WTC11 (cell line): ENCODE results near the gene ASIC1. TPM values are rescaled to one million over a fixed set of nuclear protein-coding genes. Genes with fewer than 3 reads are reported as not detected.

Experiments
- ATF1 ChIP-seq: sonication (generic); formaldehyde crosslinking; IDR thresholded peaks from 2 replicates; pipeline ENCODE4 v1.8.1; 2023; ENCODE audit warnings: mild to moderate bottlenecking, moderate library complexity, missing genetic modification reagents
- CREB1 ChIP-seq: sonication (generic); formaldehyde crosslinking; IDR thresholded peaks from 2 replicates; pipeline ENCODE4 v1.8.0; 2023; ENCODE audit warnings: mild to moderate bottlenecking, missing genetic modification reagents
- CREM ChIP-seq: sonication (generic); formaldehyde crosslinking; IDR thresholded peaks from 2 replicates; pipeline ENCODE4 v1.8.1; 2022; ENCODE audit warnings: mild to moderate bottlenecking, missing genetic modification reagents, moderate library complexity
- ERG ChIP-seq: fragments of 250-450 bp; sonication (Bioruptor Pico); IDR thresholded peaks from 2 replicates; pipeline ENCODE4 v1.8.0; 2021; ENCODE audit warnings: mild to moderate bottlenecking
- ESRRA ChIP-seq: sonication (generic); formaldehyde crosslinking; IDR thresholded peaks from 2 replicates; pipeline ENCODE4 v1.8.1; 2022; ENCODE audit warnings: mild to moderate bottlenecking, missing genetic modification reagents, borderline replicate concordance
- FOXK1 ChIP-seq: sonication (generic); formaldehyde crosslinking; IDR thresholded peaks from 2 replicates; pipeline ENCODE4 v1.8.0; 2022; ENCODE audit warnings: mild to moderate bottlenecking, moderate library complexity, missing genetic modification reagents
- FOXP4 ChIP-seq: sonication (generic); formaldehyde crosslinking; IDR thresholded peaks from 2 replicates; pipeline ENCODE4 v1.8.0; 2022; ENCODE audit warnings: mild to moderate bottlenecking, missing genetic modification reagents
- GABPB1 ChIP-seq: sonication (generic); formaldehyde crosslinking; IDR thresholded peaks from 2 replicates; pipeline ENCODE4 v1.8.1; 2023; ENCODE audit warnings: mild to moderate bottlenecking, missing genetic modification reagents
- GTF2I ChIP-seq: fragments of 250-450 bp; sonication (Bioruptor Pico); conservative IDR thresholded peaks from 2 replicates; pipeline ENCODE4 v1.4.0; 2021; ENCODE audit warnings: mild to moderate bottlenecking
- HMGXB4 ChIP-seq: sonication (generic); formaldehyde crosslinking; IDR thresholded peaks from 2 replicates; pipeline ENCODE4 v1.8.1; 2023; ENCODE audit warnings: mild to moderate bottlenecking, moderate library complexity, missing genetic modification reagents
- IRF1 ChIP-seq: sonication (generic); formaldehyde crosslinking; IDR thresholded peaks from 2 replicates; pipeline ENCODE4 v1.8.0; 2023; ENCODE audit warnings: missing genetic modification reagents
- MAX ChIP-seq: sonication (generic); formaldehyde crosslinking; IDR thresholded peaks from 2 replicates; pipeline ENCODE4 v1.8.0; 2022; ENCODE audit warnings: mild to moderate bottlenecking, missing genetic modification reagents
- MLX ChIP-seq: sonication (generic); formaldehyde crosslinking; IDR thresholded peaks from 2 replicates; pipeline ENCODE4 v1.8.1; 2023; ENCODE audit warnings: mild to moderate bottlenecking, missing genetic modification reagents, moderate library complexity
- MYBL2 ChIP-seq: sonication (generic); formaldehyde crosslinking; IDR thresholded peaks from 2 replicates; pipeline ENCODE4 v1.8.1; 2023; ENCODE audit warnings: mild to moderate bottlenecking, moderate library complexity, missing genetic modification reagents
- NFATC4 ChIP-seq: fragments of 250-450 bp; sonication (Bioruptor Pico); IDR thresholded peaks from 2 replicates; pipeline ENCODE4 v1.9.0; 2021; ENCODE audit warnings: mild to moderate bottlenecking
- PRRX2 ChIP-seq: fragments of 250-450 bp; sonication (Bioruptor Pico); IDR thresholded peaks from 2 replicates; pipeline ENCODE4 v1.8.0; 2021; ENCODE audit warnings: mild to moderate bottlenecking
- RORB ChIP-seq: fragments of 250-450 bp; sonication (Bioruptor Pico); IDR thresholded peaks from 2 replicates; pipeline ENCODE4 v1.9.0; 2021; ENCODE audit warnings: mild to moderate bottlenecking
- SMAD4 ChIP-seq: sonication (generic); formaldehyde crosslinking; IDR thresholded peaks from 2 replicates; pipeline ENCODE4 v1.8.0; 2022; ENCODE audit warnings: mild to moderate bottlenecking, missing genetic modification reagents
- SP1 ChIP-seq: sonication (generic); formaldehyde crosslinking; conservative IDR thresholded peaks from 2 replicates; pipeline ENCODE4 v1.8.1; 2022; ENCODE audit warnings: missing genetic modification reagents
- TCF7 ChIP-seq: sonication (generic); formaldehyde crosslinking; IDR thresholded peaks from 2 replicates; pipeline ENCODE4 v1.8.0; 2022; ENCODE audit warnings: mild to moderate bottlenecking, low read depth, missing genetic modification reagents, moderate library complexity
- TEAD1 ChIP-seq: sonication (generic); formaldehyde crosslinking; IDR thresholded peaks from 2 replicates; pipeline ENCODE4 v1.8.0; 2022; ENCODE audit warnings: mild to moderate bottlenecking, missing genetic modification reagents
- TEAD4 ChIP-seq: sonication (generic); formaldehyde crosslinking; IDR thresholded peaks from 2 replicates; pipeline ENCODE4 v1.8.0; 2022; ENCODE audit warnings: mild to moderate bottlenecking, missing genetic modification reagents
- USF2 ChIP-seq: sonication (generic); formaldehyde crosslinking; IDR thresholded peaks from 2 replicates; pipeline ENCODE4 v1.8.1; 2023; ENCODE audit warnings: mild to moderate bottlenecking, missing genetic modification reagents, moderate library complexity
- ZNF138 ChIP-seq: sonication (generic); formaldehyde crosslinking; conservative IDR thresholded peaks from 2 replicates; pipeline ENCODE4 v1.8.1; 2022; ENCODE audit warnings: mild to moderate bottlenecking, moderate library complexity, missing genetic modification reagents
- ZNF317 ChIP-seq: sonication (generic); formaldehyde crosslinking; IDR thresholded peaks from 2 replicates; pipeline ENCODE4 v1.8.1; 2023; ENCODE audit warnings: low read depth, mild to moderate bottlenecking, moderate library complexity, missing genetic modification reagents, borderline replicate concordance
- ZNF416 ChIP-seq: fragments of 250-450 bp; sonication (Bioruptor Pico); IDR thresholded peaks from 2 replicates; pipeline ENCODE4 v1.9.0; 2021; ENCODE audit warnings: mild to moderate bottlenecking, inconsistent platforms
- ZNF512 ChIP-seq: sonication (generic); formaldehyde crosslinking; IDR thresholded peaks from 2 replicates; pipeline ENCODE4 v1.8.1; 2022; ENCODE audit warnings: missing genetic modification reagents, borderline replicate concordance
- ZNF671 ChIP-seq: fragments of 250-450 bp; sonication (Bioruptor Pico); IDR thresholded peaks from 2 replicates; pipeline ENCODE4 v1.8.0; 2021; ENCODE audit warnings: mild to moderate bottlenecking
- ZSCAN18 ChIP-seq: fragments of 250-450 bp; sonication (Bioruptor Pico); IDR thresholded peaks from 2 replicates; pipeline ENCODE4 v2.1.2; 2022; ENCODE audit warnings: mild to moderate bottlenecking, moderate library complexity
- total RNA-seq: library from RNA; stranded (reverse); gene quantifications from 3 replicates; pipeline ENCODE4 v1.2.3, GENCODE V29; 2021

The ASIC1 gene
- total RNA-seq, 1 experiment from 2014 or later: 4.9 TPM

GRCh38 chr12:50084775-50085614, 27.6 kb downstream of the ASIC1 start, which contains the start of gene SMARCD1 (continued):
- TF ChIP-seq ZNF512 (no peak), ZNF671 (CRISPR knock-in tag) (no peak), HMGXB4 (no peak), CREB1 (CRISPR knock-in tag) (no peak), MAX (CRISPR knock-in tag) (peak; percentile 25; the same call in 1 of the 2 replicates), ZNF317 (no peak), ZSCAN18 (no peak), USF2 (CRISPR knock-in tag) (no peak), CREM (CRISPR knock-in tag) (0 out of 2 replicates have a peak, but pooled peaks have one; percentile 26), SMAD4 (no peak), ESRRA (CRISPR knock-in tag) (no peak), PRRX2 (no peak), IRF1 (CRISPR knock-in tag) (no peak), FOXK1 (CRISPR knock-in tag) (no peak), TEAD4 (CRISPR knock-in tag) (no peak), ZNF138 (CRISPR knock-in tag) (no peak), ZNF416 (CRISPR knock-in tag) (no peak), MLX (CRISPR knock-in tag) (no peak), GTF2I (no peak), TCF7 (CRISPR knock-in tag) (no peak), TEAD1 (peak; percentile 52; the same call in 1 of the 2 replicates), NFATC4 (CRISPR knock-in tag) (no peak), FOXP4 (CRISPR knock-in tag) (no peak), MYBL2 (CRISPR knock-in tag) (no peak), SP1 (peak; percentile 57), GABPB1 (CRISPR knock-in tag) (peak; percentile 50), ERG (CRISPR knock-in tag) (no peak), RORB (CRISPR knock-in tag) (no peak), ATF1 (CRISPR knock-in tag) (no peak)
- TF ChIP-seq, all 79 proteins: peak for 5
